GM23338 (cell line): ENCODE results near the gene PPP1CB. TPM values are rescaled to one million over a fixed set of nuclear protein-coding genes. Genes with fewer than 3 reads are reported as not detected.

Experiments used
- ATAC-seq: fragments of 200-7000 bp; cut with Tn5 transposase; 3 replicates; pipeline ENCODE4 v1.9.1; 2020
- DNase-seq: peaks from one replicate; pipeline ENCODE4 v3.0.0-alpha.2; 2015; ENCODE audit warnings: low spot score
- H2AFZ ChIP-seq: fragments of 200-600 bp; sonication (generic); 2 replicates; pipeline ENCODE4 v1.8.0; 2016; ENCODE audit warnings: antibody characterized with exemption, mild to moderate bottlenecking, moderate library complexity
- H3F3A ChIP-seq: fragments of 200-600 bp; sonication (generic); replicated peaks from 2 replicates; pipeline ENCODE4 v1.8.0; 2017; ENCODE audit warnings: antibody characterized with exemption, mixed run types, low read depth
- H3K27ac ChIP-seq: fragments of 200-600 bp; sonication (generic); 2 replicates; pipeline ENCODE4 v1.6.1; 2016; ENCODE audit warnings: low read depth
- H3K27me3 ChIP-seq: fragments of 200-600 bp; sonication (generic); 2 replicates; pipeline ENCODE4 v1.8.0; 2016; ENCODE audit warnings: mild to moderate bottlenecking, mixed run types, moderate library complexity; ENCODE audit not compliant: insufficient read depth
- H3K36me3 ChIP-seq: fragments of 200-600 bp; sonication (generic); 2 replicates; pipeline ENCODE4 v1.8.0; 2016; ENCODE audit warnings: mild to moderate bottlenecking; ENCODE audit not compliant: insufficient read depth
- H3K4me1 ChIP-seq: fragments of 200-600 bp; sonication (generic); 2 replicates; pipeline ENCODE4 v1.8.0; 2016; ENCODE audit warnings: mild to moderate bottlenecking, moderate library complexity; ENCODE audit not compliant: insufficient read depth
- H3K4me2 ChIP-seq: fragments of 200-600 bp; sonication (generic); 2 replicates; pipeline ENCODE4 v1.7.1; 2017; ENCODE audit warnings: mixed run types
- H3K4me3 ChIP-seq: fragments of 200-600 bp; sonication (generic); 2 replicates; pipeline ENCODE4 v1.6.1; 2016; ENCODE audit warnings: mixed run types
- H3K79me2 ChIP-seq: fragments of 200-600 bp; sonication (generic); replicated peaks from 2 replicates; pipeline ENCODE4 v1.8.0; 2017; ENCODE audit warnings: mild to moderate bottlenecking; ENCODE audit not compliant: insufficient read depth
- H3K9me2 ChIP-seq: fragments of 200-600 bp; sonication (generic); 2 replicates; pipeline ENCODE4 v1.8.0; 2017; ENCODE audit not compliant: insufficient read depth
- H4K20me1 ChIP-seq: fragments of 200-600 bp; sonication (generic); replicated peaks from 2 replicates; pipeline ENCODE4 v1.8.0; 2017; ENCODE audit warnings: mild to moderate bottlenecking; ENCODE audit not compliant: insufficient read depth
- H3K27ac Mint-ChIP-seq: 2 replicates; pipeline ENCODE4 v1.8.0; 2020; ENCODE audit warnings: inconsistent platforms, mild to moderate bottlenecking, moderate library complexity, mixed read lengths
- H3K27me3 Mint-ChIP-seq: 3 replicates; pipeline ENCODE4 v1.8.0; 2022; ENCODE audit warnings: low read depth, mild to moderate bottlenecking, moderate library complexity, mixed read lengths, inconsistent platforms; ENCODE audit not compliant: insufficient read depth, poor library complexity
- H3K36me3 Mint-ChIP-seq: 3 replicates; pipeline ENCODE4 v1.8.0; 2021; ENCODE audit warnings: low read depth, mild to moderate bottlenecking, inconsistent platforms, moderate library complexity, mixed read lengths
- H3K4me1 Mint-ChIP-seq: 3 replicates; pipeline ENCODE4 v1.8.0; 2020; ENCODE audit warnings: mild to moderate bottlenecking, inconsistent platforms, mixed read lengths
- H3K4me3 Mint-ChIP-seq: 3 replicates; pipeline ENCODE4 v1.8.0; 2021; ENCODE audit warnings: moderate library complexity, mild to moderate bottlenecking, inconsistent platforms, mixed read lengths
- H3K9me3 Mint-ChIP-seq: 3 replicates; pipeline ENCODE4 v1.8.0; 2020; ENCODE audit warnings: moderate library complexity, mild to moderate bottlenecking, inconsistent platforms, mixed read lengths
- CREB1 ChIP-seq: fragments of 250-450 bp; sonication (Bioruptor Pico); IDR thresholded peaks from 2 replicates; pipeline ENCODE4 v1.5.0; 2020; ENCODE audit warnings: low read depth, mild to moderate bottlenecking, moderate library complexity
- CTCF ChIP-seq, 2 experiments: fragments of 200-600 bp in 1 of 2; sonication (generic) in 1 of 2; conservative IDR thresholded peaks; 2 replicates each; pipeline versions ENCODE4 v1.5.1 to v1.6.1; 2016 to 2017; ENCODE audit warnings: antibody characterized with exemption in 2 of 2, low read depth in 2 of 2, mild to moderate bottlenecking in 2 of 2, moderate library complexity in 1 of 2
- EZH2 ChIP-seq: fragments of 200-600 bp; sonication (generic); IDR thresholded peaks from one replicate; pipeline ENCODE4 v1.8.0; 2017; ENCODE audit warnings: antibody characterized with exemption, mild to moderate bottlenecking, low read depth; ENCODE audit not compliant: unreplicated experiment
- EZH2phosphoT487 ChIP-seq: fragments of 200-600 bp; sonication (generic); IDR thresholded peaks from one replicate; pipeline ENCODE4 v1.8.1; 2018; ENCODE audit warnings: antibody characterized with exemption; ENCODE audit not compliant: unreplicated experiment
- JUNB ChIP-seq: IDR thresholded peaks from one replicate; pipeline ENCODE4 v1.6.1; 2016; ENCODE audit warnings: antibody characterized with exemption; ENCODE audit not compliant: unreplicated experiment
- NANOG ChIP-seq: IDR thresholded peaks from 2 replicates; pipeline ENCODE4 v1.6.1; 2016; ENCODE audit warnings: antibody characterized with exemption, borderline replicate concordance
- POLR2AphosphoS5 ChIP-seq: IDR thresholded peaks from 2 replicates; pipeline ENCODE4 v1.6.1; 2016; ENCODE audit warnings: antibody characterized with exemption, low read depth
- STAT1 ChIP-seq: IDR thresholded peaks from one replicate; pipeline ENCODE4 v1.6.1; 2016; ENCODE audit warnings: antibody characterized with exemption; ENCODE audit not compliant: unreplicated experiment
- ZNF114 ChIP-seq: fragments of 250-450 bp; sonication (Bioruptor Pico); IDR thresholded peaks from 2 replicates; pipeline ENCODE4 v1.5.0; 2020; ENCODE audit warnings: mild to moderate bottlenecking, moderate library complexity
- ZNF331 ChIP-seq: fragments of 250-450 bp; sonication (Bioruptor Pico); IDR thresholded peaks from 2 replicates; pipeline ENCODE4 v1.5.0; 2020; ENCODE audit warnings: low read depth, mild to moderate bottlenecking, moderate library complexity
- ZNF462 ChIP-seq: fragments of 250-450 bp; sonication (Bioruptor Pico); IDR thresholded peaks from 2 replicates; pipeline ENCODE4 v1.5.0; 2020; ENCODE audit warnings: mild to moderate bottlenecking, moderate library complexity
- polyA plus RNA-seq: library from polyadenylated mRNA; unstranded; fragments of >200 nt; fragmentation: Nextera tagmentation; extraction: Ambion mirVana; gene quantifications from 2 replicates; pipeline ENCODE4 v1.2.1, GENCODE V29; 2016
- total RNA-seq: library from RNA; depleted of rRNA; stranded (reverse); fragments of >200 nt; shearing (Covaris generic); gene quantifications from 2 replicates; pipeline ENCODE4 v1.2.3, GENCODE V29; 2014
- TF ChIP-seq, protein P1 (sequence below): IDR thresholded peaks from 2 replicates; pipeline ENCODE4 v1.6.1; 2016; ENCODE audit warnings: antibody characterized with exemption
- TF ChIP-seq, protein P2 (sequence below): IDR thresholded peaks from one replicate; pipeline ENCODE4 v1.6.1; 2018; ENCODE audit warnings: antibody characterized with exemption; ENCODE audit not compliant: unreplicated experiment

The PPP1CB gene
- total and polyA plus RNA-seq, 2 experiments from 2014 or later: 103 to 118 TPM

DNA sequence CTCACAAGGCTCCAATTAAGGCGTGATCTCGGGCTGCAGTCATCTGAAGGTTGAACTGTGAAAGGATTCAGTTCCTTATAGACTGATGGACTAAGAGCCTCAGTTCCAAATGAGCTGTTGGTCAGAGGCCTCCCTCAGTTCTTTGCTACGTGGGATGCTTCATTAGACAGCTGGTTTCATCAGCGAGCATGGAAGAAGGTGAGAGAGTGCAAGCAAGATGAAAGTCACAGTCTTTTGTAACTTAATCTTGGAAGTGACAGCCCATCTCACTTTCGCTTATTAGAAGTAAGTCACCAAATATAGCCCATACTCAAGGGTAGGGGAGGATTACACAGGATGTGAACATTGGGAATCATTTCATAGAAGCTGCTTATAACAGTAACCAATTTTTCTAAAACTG, 26.8 kb downstream of the PPP1CB start:
- H3K4me3 ChIP-seq: no peak overlapping the region
- no peak overlapping the region for H2AFZ ChIP-seq
- Mint-ChIP-seq H3K9me3 (no peaks in the 10 kb centered on the region), H3K4me1 (no peaks in the 10 kb centered on the region), H3K27me3 (no peaks in the 10 kb centered on the region), H3K4me3 (no peak overlapping the region), H3K36me3 (peaks cover 51% of the 10 kb centered on the region), H3K27ac (no peak overlapping the region)
- H3F3A ChIP-seq: no peaks in the 10 kb centered on the region
- no peaks in the 10 kb centered on the region for H3K27me3 ChIP-seq
- no peaks in the 10 kb centered on the region for H3K4me1 ChIP-seq
- peaks cover 45% of the 10 kb centered on the region for H3K79me2 ChIP-seq
- peaks cover 15% of the 10 kb centered on the region for H4K20me1 ChIP-seq
- H3K9me2 ChIP-seq: no peaks in the 10 kb centered on the region
- no peak for DNase-seq
- no peak for ATAC-seq
- peaks cover 29% of the 10 kb centered on the region for H3K36me3 ChIP-seq
- TF ChIP-seq NANOG (no peak), EZH2 (no peak), JUNB (no peak), ZNF114 (CRISPR knock-in tag) (no peak), CREB1 (CRISPR knock-in tag) (no peak), POLR2AphosphoS5 (no peak), CTCF (conservative IDR thresholded peaks at IDR 0.05; ENCODE audit: low read depth in 2 of 2) (no peak), STAT1 (no peak), ZNF331 (CRISPR knock-in tag) (no peak), EZH2phosphoT487 (no peak), ZNF462 (CRISPR knock-in tag) (no peak)
- TF ChIP-seq, protein P1, sequence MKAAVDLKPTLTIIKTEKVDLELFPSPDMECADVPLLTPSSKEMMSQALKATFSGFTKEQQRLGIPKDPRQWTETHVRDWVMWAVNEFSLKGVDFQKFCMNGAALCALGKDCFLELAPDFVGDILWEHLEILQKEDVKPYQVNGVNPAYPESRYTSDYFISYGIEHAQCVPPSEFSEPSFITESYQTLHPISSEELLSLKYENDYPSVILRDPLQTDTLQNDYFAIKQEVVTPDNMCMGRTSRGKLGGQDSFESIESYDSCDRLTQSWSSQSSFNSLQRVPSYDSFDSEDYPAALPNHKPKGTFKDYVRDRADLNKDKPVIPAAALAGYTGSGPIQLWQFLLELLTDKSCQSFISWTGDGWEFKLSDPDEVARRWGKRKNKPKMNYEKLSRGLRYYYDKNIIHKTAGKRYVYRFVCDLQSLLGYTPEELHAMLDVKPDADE: no peak
- TF ChIP-seq, protein P2, sequence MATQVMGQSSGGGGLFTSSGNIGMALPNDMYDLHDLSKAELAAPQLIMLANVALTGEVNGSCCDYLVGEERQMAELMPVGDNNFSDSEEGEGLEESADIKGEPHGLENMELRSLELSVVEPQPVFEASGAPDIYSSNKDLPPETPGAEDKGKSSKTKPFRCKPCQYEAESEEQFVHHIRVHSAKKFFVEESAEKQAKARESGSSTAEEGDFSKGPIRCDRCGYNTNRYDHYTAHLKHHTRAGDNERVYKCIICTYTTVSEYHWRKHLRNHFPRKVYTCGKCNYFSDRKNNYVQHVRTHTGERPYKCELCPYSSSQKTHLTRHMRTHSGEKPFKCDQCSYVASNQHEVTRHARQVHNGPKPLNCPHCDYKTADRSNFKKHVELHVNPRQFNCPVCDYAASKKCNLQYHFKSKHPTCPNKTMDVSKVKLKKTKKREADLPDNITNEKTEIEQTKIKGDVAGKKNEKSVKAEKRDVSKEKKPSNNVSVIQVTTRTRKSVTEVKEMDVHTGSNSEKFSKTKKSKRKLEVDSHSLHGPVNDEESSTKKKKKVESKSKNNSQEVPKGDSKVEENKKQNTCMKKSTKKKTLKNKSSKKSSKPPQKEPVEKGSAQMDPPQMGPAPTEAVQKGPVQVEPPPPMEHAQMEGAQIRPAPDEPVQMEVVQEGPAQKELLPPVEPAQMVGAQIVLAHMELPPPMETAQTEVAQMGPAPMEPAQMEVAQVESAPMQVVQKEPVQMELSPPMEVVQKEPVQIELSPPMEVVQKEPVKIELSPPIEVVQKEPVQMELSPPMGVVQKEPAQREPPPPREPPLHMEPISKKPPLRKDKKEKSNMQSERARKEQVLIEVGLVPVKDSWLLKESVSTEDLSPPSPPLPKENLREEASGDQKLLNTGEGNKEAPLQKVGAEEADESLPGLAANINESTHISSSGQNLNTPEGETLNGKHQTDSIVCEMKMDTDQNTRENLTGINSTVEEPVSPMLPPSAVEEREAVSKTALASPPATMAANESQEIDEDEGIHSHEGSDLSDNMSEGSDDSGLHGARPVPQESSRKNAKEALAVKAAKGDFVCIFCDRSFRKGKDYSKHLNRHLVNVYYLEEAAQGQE: no peak
- no peak overlapping the region for H3K27ac ChIP-seq
- H3K4me2 ChIP-seq: no peak overlapping the region
